DLD1 (cell line): ENCODE results near the gene GFOD1.
"Not testable (repeated sequence)": the region's sequence is repeated elsewhere in the genome, so short reads cannot be mapped to it uniquely, and the experiment has no call there.

ENCODE experiments used
- in situ Hi-C: cut with HindIII; loops from 2 replicates; pipeline ENCODE4 v1.10.0; 2017; ENCODE audit warnings: low sequenced_read_pairs

Gene GFOD1

GRCh38 chr6:13331516-13332348 lies 155.7 kb downstream of the GFOD1 start:
- in situ Hi-C loops: no loop called here

GRCh38 chr6:13328875-13329183 lies 158.6 kb downstream of the GFOD1 start:
- in situ Hi-C loops: no loop called here

- in situ Hi-C loops: no loop called here
These were observed 159.1 kb downstream of the GFOD1 start, which contains the start of gene TBC1D7 for GRCh38 chr6:13328076-13328874. Gene TBC1D7, minus strand, starts transcription at chr6:13328537. Its CDS starts 1,639 bp downstream, at chr6:13326898.

GRCh38 chr6:13327691-13328075 lies 159.7 kb downstream of the GFOD1 start:
- in situ Hi-C loops: no loop called here

- in situ Hi-C loops: not testable (repeated sequence)
These were observed 161.3 kb downstream of the GFOD1 start for GRCh38 chr6:13326031-13326586.

GRCh38 chr6:13319891-13320564 lies 167.4 kb downstream of the GFOD1 start:
- in situ Hi-C loops: no loop called here

- in situ Hi-C loops: no loop called here
These were observed 168.6 kb downstream of the GFOD1 start for GRCh38 chr6:13318821-13319220.

- in situ Hi-C loops: no loop called here
These were observed 171.5 kb downstream of the GFOD1 start for GRCh38 chr6:13315896-13316295.

GRCh38 chr6:13314806-13315205 lies 172.6 kb downstream of the GFOD1 start:
- in situ Hi-C loops: no loop called here

- in situ Hi-C loops: no loop called here
These were observed 176.2 kb downstream of the GFOD1 start for GRCh38 chr6:13311155-13311554.

- in situ Hi-C loops: no loop called here
These were observed 179.1 kb downstream of the GFOD1 start for GRCh38 chr6:13308332-13308731.
